SU-DHL-6 (cell line): ENCODE results near the gene USP13.

ENCODE experiments used
- H2AFZ ChIP-seq: fragments of 200-600 bp; sonication (generic); 2 replicates; pipeline ENCODE4 v1.6.1; 2014; ENCODE audit warnings: low read depth, mild to moderate bottlenecking, moderate library complexity, mixed read lengths, antibody characterized with exemption, low read length; ENCODE audit not compliant: severe bottlenecking
- H3F3A ChIP-seq: fragments of 200-600 bp; shearing (Covaris generic); 2 replicates; pipeline ENCODE4 v1.6.0; 2016; ENCODE audit warnings: antibody characterized with exemption, mild to moderate bottlenecking; ENCODE audit not compliant: insufficient read depth
- H3K27ac ChIP-seq: fragments of 200-600 bp; sonication (generic); 2 replicates; pipeline ENCODE4 v1.5.1; 2016; ENCODE audit warnings: low read depth, mild to moderate bottlenecking, low read length, moderate library complexity, mixed read lengths
- H3K27me3 ChIP-seq: fragments of 200-600 bp; sonication (generic), shearing (Covaris generic); 2 replicates; pipeline ENCODE4 v1.6.0; 2014; ENCODE audit warnings: mild to moderate bottlenecking, low read length
- H3K36me3 ChIP-seq: fragments of 200-600 bp; sonication (generic); 2 replicates; pipeline ENCODE4 v1.6.1; 2014; ENCODE audit warnings: mild to moderate bottlenecking, low read length, mixed read lengths
- H3K4me2 ChIP-seq: fragments of 300-600, 200-600 bp; shearing (Covaris generic), sonication (generic); 2 replicates; pipeline ENCODE4 v1.6.0; 2014; ENCODE audit warnings: low read length, low read depth, mild to moderate bottlenecking; ENCODE audit not compliant: poor library complexity, severe bottlenecking
- H3K4me3 ChIP-seq: fragments of 200-600 bp; sonication (generic); 2 replicates; pipeline ENCODE4 v1.5.1; 2014; ENCODE audit warnings: antibody characterized with exemption, low read length, mild to moderate bottlenecking, mixed read lengths; ENCODE audit not compliant: insufficient read depth, poor library complexity, severe bottlenecking
- H3K79me2 ChIP-seq: fragments of 200-600 bp; sonication (generic); 2 replicates; pipeline ENCODE4 v1.6.1; 2014; ENCODE audit warnings: mild to moderate bottlenecking, low read length, moderate library complexity; ENCODE audit not compliant: insufficient read depth
- H3K9ac ChIP-seq: fragments of 200-600 bp; sonication (generic); 2 replicates; pipeline ENCODE4 v1.7.0; 2014; ENCODE audit warnings: mild to moderate bottlenecking, low read length
- H3K9me2 ChIP-seq: fragments of 200-600 bp; sonication (generic); replicated peaks from 2 replicates; pipeline ENCODE4 v1.6.1; 2014; ENCODE audit warnings: low read length; ENCODE audit not compliant: insufficient read depth
- H3K9me3 ChIP-seq: fragments of 200-600 bp; sonication (generic); 2 replicates; pipeline ENCODE4 v1.6.1; 2014; ENCODE audit warnings: low read length, mixed read lengths; ENCODE audit not compliant: insufficient read depth
- H4K20me1 ChIP-seq: fragments of 200-600 bp; sonication (generic); 2 replicates; pipeline ENCODE4 v1.6.1; 2014; ENCODE audit warnings: low read depth, mild to moderate bottlenecking, antibody characterized with exemption, low read length, moderate library complexity, mixed read lengths
- CTCF ChIP-seq: fragments of 200-600 bp; sonication (generic); IDR thresholded peaks from one replicate; pipeline ENCODE4 v1.5.1; 2017; ENCODE audit warnings: antibody characterized with exemption, mild to moderate bottlenecking, low read length, moderate library complexity; ENCODE audit not compliant: insufficient read depth, poor library complexity, severe bottlenecking
- EZH2phosphoT487 ChIP-seq: fragments of 200-600 bp; sonication (generic), shearing (Covaris generic); conservative IDR thresholded peaks from 2 replicates; pipeline ENCODE4 v1.6.1; 2018; ENCODE audit warnings: mild to moderate bottlenecking, antibody characterized with exemption, low read length, moderate library complexity, mixed read lengths

Gene USP13

GRCh38 chr3:179701176-179701827 is 48.5 kb downstream of the USP13 start:
- Histone ChIP-seq H3K9me2 (no peaks in the 10 kb centered on the region), H3K79me2 (peaks cover 7% of the 10 kb centered on the region; the same call in 1 of the 2 replicates), H3F3A (no peaks in the 10 kb centered on the region), H3K4me3 (no peak overlapping the region), H2AFZ (no peak overlapping the region), H3K4me2 (no peak overlapping the region), H4K20me1 (no peaks in the 10 kb centered on the region), H3K9ac (no peak overlapping the region), H3K27me3 (no peaks in the 10 kb centered on the region), H3K27ac (no peak overlapping the region), H3K36me3 (no peaks in the 10 kb centered on the region; the same call in 1 of the 2 replicates), H3K9me3 (no peaks in the 10 kb centered on the region)
- TF ChIP-seq CTCF, result no peak
- no peak for TF ChIP-seq EZH2phosphoT487

- Histone ChIP-seq H3K79me2 (peaks cover 7% of the 10 kb centered on the region; the same call in 1 of the 2 replicates), H3K9me2 (no peaks in the 10 kb centered on the region), H3K9me3 (no peaks in the 10 kb centered on the region), H4K20me1 (no peaks in the 10 kb centered on the region), H3K27me3 (no peaks in the 10 kb centered on the region), H3K9ac (no peak overlapping the region), H3K27ac (no peak overlapping the region), H3F3A (no peaks in the 10 kb centered on the region), H3K4me2 (no peak overlapping the region), H2AFZ (no peak overlapping the region), H3K36me3 (no peaks in the 10 kb centered on the region; the same call in 1 of the 2 replicates), H3K4me3 (no peak overlapping the region)
- TF ChIP-seq EZH2phosphoT487 (no peak), CTCF (no peak)
Measured at GRCh38 chr3:179702271-179702947, 49.6 kb downstream of the USP13 start.

GRCh38 chr3:179703816-179704215 is 51.0 kb downstream of the USP13 start:
- H3K4me2 ChIP-seq, result no peak overlapping the region
- no peak overlapping the region for H3K27ac ChIP-seq
- H3K36me3 ChIP-seq, result no peaks in the 10 kb centered on the region; the same call in 1 of the 2 replicates
- H3K79me2 ChIP-seq, result no peaks in the 10 kb centered on the region
- no peak overlapping the region for H3K9ac ChIP-seq
- no peaks in the 10 kb centered on the region for H4K20me1 ChIP-seq
- H3K9me2 ChIP-seq, result no peaks in the 10 kb centered on the region
- no peak overlapping the region for H2AFZ ChIP-seq
- no peak overlapping the region for H3K4me3 ChIP-seq
- no peaks in the 10 kb centered on the region for H3K27me3 ChIP-seq
- no peaks in the 10 kb centered on the region for H3K9me3 ChIP-seq
- no peak for TF ChIP-seq CTCF
- no peak for TF ChIP-seq EZH2phosphoT487
- H3F3A ChIP-seq, result no peaks in the 10 kb centered on the region
